ENCODE data around the gene PDZRN4.

GRCh38 chr12:41460906-41461305 lies 272.8 kb downstream of the PDZRN4 start:
- TF ChIP-seq CTCF (IDR thresholded peaks at IDR 0.05; ENCODE audit: poor library complexity, severe bottlenecking) (no peak), EZH2 (IDR thresholded peaks at IDR 0.05; ENCODE audit: borderline replicate concordance, insufficient read depth, low read length, poor library complexity, severe bottlenecking) (no peak)
